HCT116 (cell line): ENCODE measurements around the gene SLC25A25.

ENCODE experiments used
- CEBPB ChIP-seq: IDR thresholded peaks from 2 replicates; pipeline ENCODE4 v1.6.1; 2012; ENCODE audit warnings: low read depth
- CTCF ChIP-seq, 3 experiments: fragments of 200-600 bp in 1 of 3; sonication (generic) in 1 of 3; IDR thresholded peaks in 2 of 3; conservative IDR thresholded peaks in 1 of 3; 2 replicates each; pipeline ENCODE4 v1.5.1; 2012 to 2017; ENCODE audit warnings: low read depth in 2 of 3, low read length in 2 of 3, antibody characterized with exemption in 1 of 3, borderline replicate concordance in 1 of 3, control low read depth in 1 of 3, mild to moderate bottlenecking in 1 of 3, mixed read lengths in 1 of 3, mixed run types in 1 of 3, moderate library complexity in 1 of 3; ENCODE audit not compliant: insufficient read depth in 1 of 3
- EGR1 ChIP-seq: IDR thresholded peaks from 2 replicates; pipeline ENCODE4 v1.6.1; 2012; ENCODE audit warnings: low read depth
- EZH2 ChIP-seq: fragments of 200-600 bp; sonication (generic); IDR thresholded peaks from 2 replicates; pipeline ENCODE4 v1.6.1; 2017; ENCODE audit warnings: antibody characterized with exemption, mixed run types
- EZH2phosphoT487 ChIP-seq: fragments of 200-600 bp; IDR thresholded peaks from 2 replicates; pipeline ENCODE4 v1.6.1; 2018; ENCODE audit warnings: antibody characterized with exemption, borderline replicate concordance
- JUND ChIP-seq: IDR thresholded peaks from 2 replicates; pipeline ENCODE4 v1.6.1; 2012
- POLR2A ChIP-seq: IDR thresholded peaks from 2 replicates; pipeline ENCODE4 v1.7.0; 2011; ENCODE audit warnings: borderline replicate concordance; ENCODE audit not compliant: insufficient read depth, insufficient read length; ENCODE audit errors: extremely low read depth
- POLR2AphosphoS5 ChIP-seq: IDR thresholded peaks from 2 replicates; pipeline ENCODE4 v1.6.1; 2011; ENCODE audit warnings: mild to moderate bottlenecking, low read depth, low read length, moderate library complexity
- REST ChIP-seq: IDR thresholded peaks from 2 replicates; pipeline ENCODE4 v1.6.1; 2012; ENCODE audit warnings: low read depth
- SP1 ChIP-seq: IDR thresholded peaks from 2 replicates; pipeline ENCODE4 v1.6.1; 2012; ENCODE audit warnings: low read depth
- TCF7L2 ChIP-seq: IDR thresholded peaks from 2 replicates; pipeline ENCODE4 v1.7.0; 2011; ENCODE audit warnings: borderline replicate concordance, inconsistent platforms; ENCODE audit not compliant: insufficient read depth, insufficient read length; ENCODE audit errors: extremely low read depth
- YY1 ChIP-seq: IDR thresholded peaks from 2 replicates; pipeline ENCODE4 v1.6.1; 2011; ENCODE audit warnings: low read length, low read depth, moderate library complexity, mild to moderate bottlenecking; ENCODE audit not compliant: insufficient replicate concordance; ENCODE audit errors: extremely low read depth
- ZBTB33 ChIP-seq: IDR thresholded peaks from 2 replicates; pipeline ENCODE4 v1.6.1; 2011; ENCODE audit warnings: mild to moderate bottlenecking, low read length, moderate library complexity; ENCODE audit not compliant: insufficient replicate concordance; ENCODE audit errors: extremely low read depth
- ZNF274 ChIP-seq: fragments of 200-500 bp; sonication (Bioruptor generic); IDR thresholded peaks from 2 replicates; pipeline ENCODE4 v1.6.1; 2014; ENCODE audit warnings: mild to moderate bottlenecking, low read depth, low read length, inconsistent platforms

GRCh38 chr9:128091571-128091970 is 23.5 kb downstream of the SLC25A25 start:
- TF ChIP-seq CTCF (IDR thresholded peaks at IDR 0.05 in 2 of 3, conservative IDR thresholded peaks at IDR 0.05 in 1 of 3; ENCODE audit: borderline replicate concordance in 1 of 3, insufficient read depth in 1 of 3, low read depth in 2 of 3, low read length in 2 of 3) (no peak), POLR2A (no peak), POLR2AphosphoS5 (no peak), EZH2 (no peak), ZBTB33 (no peak), REST (no peak), EZH2phosphoT487 (no peak), ZNF274 (no peak), CEBPB (no peak), YY1 (no peak), TCF7L2 (no peak), SP1 (no peak), JUND (no peak), EGR1 (no peak)
